SJCRH30 (cell line): ENCODE results near the gene CALR3. TPM values are rescaled to one million over a fixed set of nuclear protein-coding genes. Genes with fewer than 3 reads are reported as not detected.
A peak's percentile ranks its signal among the peaks of the same experiment; 100 is the strongest.
"Not testable (repeated sequence)": the region's sequence is repeated elsewhere in the genome, so short reads cannot be mapped to it uniquely, and the experiment has no call there.

Experiments
- DNase-seq, 2 experiments: peaks; one replicate each; pipeline ENCODE4 v3.0.0-alpha.2; 2015 to 2020
- H3K27ac ChIP-seq: fragments of 250-450 bp; sonication (Bioruptor Pico); 2 replicates; pipeline ENCODE4 v1.5.1; 2020; ENCODE audit warnings: mild to moderate bottlenecking, moderate library complexity
- H3K27me3 ChIP-seq: fragments of 250-450 bp; sonication (Bioruptor Pico); 2 replicates; pipeline ENCODE4 v1.5.1; 2020; ENCODE audit warnings: mild to moderate bottlenecking, moderate library complexity
- H3K36me3 ChIP-seq: fragments of 250-450 bp; sonication (Bioruptor Pico); 2 replicates; pipeline ENCODE4 v1.5.1; 2020; ENCODE audit warnings: mild to moderate bottlenecking, moderate library complexity
- H3K4me1 ChIP-seq: fragments of 250-450 bp; sonication (Bioruptor Pico); 2 replicates; pipeline ENCODE4 v1.5.1; 2020; ENCODE audit warnings: mild to moderate bottlenecking, moderate library complexity
- H3K4me3 ChIP-seq: fragments of 250-450 bp; sonication (Bioruptor Pico); 2 replicates; pipeline ENCODE4 v1.5.1; 2020; ENCODE audit warnings: mild to moderate bottlenecking, moderate library complexity
- H3K9me3 ChIP-seq: fragments of 250-450 bp; sonication (Bioruptor Pico); replicated peaks from 2 replicates; pipeline ENCODE4 v1.5.1; 2020; ENCODE audit warnings: mild to moderate bottlenecking, moderate library complexity
- total RNA-seq: library from RNA; depleted of rRNA; stranded (reverse); fragments of >200 nt; shearing (Covaris generic); gene quantifications from 2 replicates; pipeline ENCODE4 v1.2.3, GENCODE V29; 2014

Gene CALR3
- total RNA-seq, 1 experiment from 2014 or later: not detected

DNA sequence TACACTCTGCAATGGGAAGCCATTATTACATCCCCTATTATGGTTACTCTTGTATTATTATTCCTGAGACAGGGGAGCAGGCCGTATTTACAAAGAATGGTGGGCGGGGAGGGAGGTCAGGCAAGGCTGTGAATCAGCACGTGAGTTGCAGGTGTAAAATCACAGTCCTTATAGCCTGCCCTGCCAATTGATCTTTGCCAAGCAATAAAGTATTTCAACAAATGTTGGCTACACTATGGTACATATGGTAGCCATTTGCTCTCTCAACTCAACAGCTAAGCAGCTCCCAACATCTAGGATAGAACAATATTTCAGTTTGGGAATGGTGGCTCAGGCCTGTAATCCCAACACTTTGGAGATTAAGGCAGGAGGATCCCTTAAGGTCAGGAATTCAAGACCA, 36.3 kb downstream of the CALR3 start:
- no peak for DNase-seq
- no peaks in the 10 kb centered on the region for H3K27me3 ChIP-seq
- no peaks in the 10 kb centered on the region for H3K9me3 ChIP-seq
- peaks cover 34% of the 10 kb centered on the region for H3K4me1 ChIP-seq
- H3K4me3 ChIP-seq: no peak overlapping the region
- no peak overlapping the region for H3K27ac ChIP-seq
- 0 out of 2 replicates have a peak, but pooled peaks cover 2% of the 10 kb centered on the region for H3K36me3 ChIP-seq

DNA sequence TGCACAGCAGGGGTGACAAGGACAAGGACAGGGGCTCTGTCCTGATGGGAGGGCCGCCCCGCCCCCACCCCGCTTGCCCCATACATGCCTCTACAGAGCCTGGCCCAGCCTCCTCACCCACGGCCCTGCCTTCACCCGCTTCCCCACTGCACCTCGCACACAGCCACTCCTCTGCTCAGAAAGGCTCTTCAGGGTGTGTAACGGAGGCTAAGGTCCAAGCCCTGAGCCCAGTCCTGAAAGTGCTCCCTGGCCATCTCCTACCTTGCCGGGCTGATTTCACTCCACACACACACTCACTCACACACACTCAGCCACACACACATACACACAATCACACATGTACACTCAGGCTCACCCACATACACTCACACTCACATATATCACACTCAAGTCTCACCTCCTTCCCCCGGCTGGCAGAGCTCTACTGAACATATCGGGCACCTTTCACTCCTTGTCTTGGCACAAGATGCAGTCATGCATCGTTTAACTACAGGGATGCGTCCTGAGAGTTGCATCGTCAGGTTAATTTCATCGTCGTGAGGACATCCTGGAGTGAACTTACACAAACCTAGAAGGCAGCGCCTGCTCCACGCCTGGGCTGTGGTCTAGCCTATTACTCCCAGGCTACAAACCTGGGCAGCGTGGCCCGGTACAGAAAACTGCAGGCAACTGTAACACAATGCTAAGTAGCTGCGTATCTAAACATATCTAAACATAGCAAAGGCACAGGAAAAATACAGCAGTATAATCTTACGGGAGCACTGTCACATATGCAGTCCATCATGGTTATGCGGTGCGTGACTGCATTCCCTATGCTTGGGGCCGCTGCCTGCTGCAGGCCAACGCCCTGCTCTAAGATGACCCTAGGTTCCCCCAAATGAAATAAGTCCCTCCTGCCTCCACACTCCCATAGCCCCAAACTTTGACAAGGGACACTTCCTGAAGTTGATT, 37.3 kb downstream of the CALR3 start:
- no peak overlapping the region for H3K27ac ChIP-seq

DNA sequence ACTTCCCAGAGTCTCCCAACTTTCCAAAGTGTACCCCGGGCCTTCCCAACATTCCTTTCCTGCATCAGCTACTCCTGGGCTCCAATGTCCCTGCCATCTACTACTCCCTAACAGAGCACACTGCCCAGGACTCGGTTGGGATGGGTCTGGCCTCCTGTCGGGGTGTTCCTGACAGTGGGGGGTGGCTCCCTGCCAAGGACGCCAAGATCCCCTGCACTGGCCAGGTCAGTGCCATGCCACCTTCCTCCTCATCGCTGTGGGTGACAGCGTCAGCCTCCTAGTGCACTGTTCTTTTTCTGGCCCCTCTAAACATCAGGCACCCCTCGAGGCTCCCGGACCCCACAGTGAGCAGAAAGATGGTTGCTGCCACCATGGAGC, 38.0 kb downstream of the CALR3 start:
- H3K27me3 ChIP-seq: no peaks in the 10 kb centered on the region
- H3K27ac ChIP-seq: peak overlapping the region; percentile 51

More for the DNA sequence above, 37.3 kb downstream of the CALR3 start:
- H3K27me3 ChIP-seq: no peaks in the 10 kb centered on the region
- no peak for DNase-seq
- no peak overlapping the region for H3K4me3 ChIP-seq
- H3K36me3 ChIP-seq: 0 out of 2 replicates have a peak, but pooled peaks cover 2% of the 10 kb centered on the region
- H3K9me3 ChIP-seq: no peaks in the 10 kb centered on the region
- H3K4me1 ChIP-seq: peaks cover 24% of the 10 kb centered on the region

DNA sequence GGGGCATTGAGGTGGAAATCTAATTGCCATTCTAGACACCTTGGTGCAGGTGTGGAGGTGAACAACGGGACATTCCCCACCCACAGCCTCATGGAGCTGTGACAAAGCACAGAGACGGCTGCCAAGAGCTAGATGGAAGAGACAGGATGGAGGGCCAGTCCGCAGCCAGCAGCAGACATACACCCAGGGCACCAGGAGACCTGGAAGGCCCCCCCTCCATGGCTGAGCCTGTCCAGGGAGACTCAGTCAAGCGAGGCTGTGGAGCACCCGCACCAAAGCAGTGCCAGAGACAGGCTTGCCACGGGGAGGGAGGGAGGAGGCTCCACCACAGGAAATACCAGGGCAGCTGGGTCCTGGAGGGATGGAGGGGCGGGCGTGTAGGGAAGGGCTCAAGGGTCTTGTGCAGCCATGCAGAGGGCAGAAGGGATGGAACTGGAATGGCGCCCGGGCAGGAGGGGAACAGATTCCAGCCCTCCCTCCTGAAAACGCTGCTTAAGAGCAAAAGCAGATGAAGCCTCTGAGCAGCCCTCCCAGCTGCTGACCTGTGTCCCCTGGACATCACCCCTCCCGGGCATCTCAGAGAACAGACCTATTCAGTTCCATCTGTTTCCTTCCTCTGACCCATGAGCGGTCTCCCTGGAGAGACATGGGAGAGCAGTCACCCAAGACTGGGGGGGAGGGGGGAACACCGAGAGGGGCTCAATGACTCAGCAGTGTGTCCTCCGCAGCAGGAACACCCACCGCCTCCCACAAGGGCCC, 38.6 kb downstream of the CALR3 start:
- peak overlapping the region; percentile 35 for H3K4me3 ChIP-seq
- peak; percentile 81 to 87 for DNase-seq
- peaks cover 16% of the 10 kb centered on the region; the same call in 1 of the 2 replicates for H3K4me1 ChIP-seq
- H3K9me3 ChIP-seq: no peaks in the 10 kb centered on the region
- H3K36me3 ChIP-seq: 0 out of 2 replicates have a peak, but pooled peaks cover 2% of the 10 kb centered on the region
- no peaks in the 10 kb centered on the region for H3K27me3 ChIP-seq
- H3K27ac ChIP-seq: peak overlapping the region; percentile 51

More for the DNA sequence above, 38.0 kb downstream of the CALR3 start:
- DNase-seq: no peak
- H3K36me3 ChIP-seq: 0 out of 2 replicates have a peak, but pooled peaks cover 2% of the 10 kb centered on the region
- H3K9me3 ChIP-seq: no peaks in the 10 kb centered on the region
- H3K4me1 ChIP-seq: peaks cover 16% of the 10 kb centered on the region; the same call in 1 of the 2 replicates
- peak overlapping the region; percentile 35 for H3K4me3 ChIP-seq

DNA sequence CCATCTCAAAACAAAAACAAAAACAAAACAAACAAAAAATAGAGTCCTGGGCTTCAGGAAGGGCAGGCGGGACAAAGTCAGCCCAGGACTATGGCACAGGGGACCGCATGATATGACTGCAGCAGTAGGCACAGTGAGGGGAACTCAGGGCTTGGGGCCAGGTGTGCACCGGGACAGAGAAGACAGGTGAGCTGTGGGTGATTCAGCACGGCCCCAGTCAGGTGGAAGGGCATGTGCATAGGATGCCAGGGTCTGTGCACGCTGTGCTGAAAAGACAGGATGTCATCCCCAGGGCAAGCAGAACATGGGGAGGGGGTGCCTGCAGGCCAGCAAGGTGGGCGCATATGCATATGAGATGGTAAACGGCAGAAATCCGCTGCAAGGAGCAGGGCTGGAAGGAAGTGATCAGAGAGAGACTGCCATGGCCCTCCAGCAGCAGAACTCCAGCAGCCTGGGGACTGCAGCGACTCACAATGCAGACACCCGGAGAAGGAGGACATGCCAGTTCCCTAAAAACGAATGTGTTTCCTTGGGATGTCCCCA, 39.2 kb downstream of the CALR3 start:
- Histone ChIP-seq H3K9me3 (no peaks in the 10 kb centered on the region), H3K4me3 (peak overlapping the region; percentile 35), H3K27ac (peak overlapping the region; percentile 51), H3K27me3 (no peaks in the 10 kb centered on the region), H3K4me1 (peaks cover 16% of the 10 kb centered on the region; the same call in 1 of the 2 replicates), H3K36me3 (0 out of 2 replicates have a peak, but pooled peaks cover 2% of the 10 kb centered on the region)
- no peak for DNase-seq

DNA sequence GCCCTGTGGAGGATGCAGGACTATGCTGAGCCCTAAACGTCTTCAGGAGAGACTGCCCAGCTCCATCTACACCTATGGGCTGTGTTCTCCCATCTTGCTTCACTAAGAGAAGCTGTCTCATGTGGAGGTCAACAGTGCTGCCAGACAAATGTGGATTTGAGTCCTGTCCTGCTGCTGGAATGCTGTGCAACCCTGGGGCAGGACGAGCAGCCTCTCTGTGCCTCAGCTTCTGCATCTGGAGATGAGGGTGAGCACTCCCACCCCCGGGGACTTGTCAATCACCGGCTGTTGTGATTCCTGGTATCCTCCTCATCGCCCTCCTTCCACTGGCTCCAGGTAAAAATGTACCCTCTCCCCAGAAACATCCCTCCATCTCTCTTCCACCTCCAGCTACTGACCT, 40.5 kb downstream of the CALR3 start:
- Histone ChIP-seq H3K4me1 (peaks cover 16% of the 10 kb centered on the region; the same call in 1 of the 2 replicates), H3K4me3 (no peak overlapping the region), H3K27ac (no peak overlapping the region), H3K9me3 (no peaks in the 10 kb centered on the region), H3K36me3 (0 out of 2 replicates have a peak, but pooled peaks cover 2% of the 10 kb centered on the region), H3K27me3 (no peaks in the 10 kb centered on the region)
- no peak for DNase-seq

DNA sequence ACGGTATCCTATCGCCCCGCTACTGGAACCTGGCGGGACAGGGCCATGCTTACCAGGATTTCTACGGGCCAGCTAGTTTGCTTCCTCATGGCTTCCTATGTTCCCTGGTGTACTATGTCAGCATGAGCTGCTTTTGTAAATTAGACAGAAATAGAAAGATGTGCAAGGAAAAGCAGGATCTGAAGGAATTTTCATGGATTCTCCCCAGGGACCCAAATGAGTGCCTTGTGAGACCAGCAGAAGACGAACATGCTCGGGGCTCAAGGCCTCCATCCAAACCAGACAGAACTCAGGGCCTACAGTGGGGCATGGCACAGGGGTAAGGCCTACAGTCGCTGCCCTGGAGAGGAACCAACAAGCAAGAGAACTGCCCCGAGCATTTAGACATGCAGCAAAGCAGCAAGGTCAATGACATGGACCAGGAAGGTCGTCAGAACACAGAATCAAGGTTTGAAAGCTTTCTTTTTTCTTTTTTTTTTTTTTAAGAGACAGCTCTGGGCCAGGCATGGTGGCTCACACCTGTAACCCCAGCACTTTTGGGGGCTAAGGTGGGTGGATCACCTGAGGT, 41.5 kb downstream of the CALR3 start:
- H3K27me3 ChIP-seq: no peaks in the 10 kb centered on the region
- no peak overlapping the region for H3K4me3 ChIP-seq
- no peaks in the 10 kb centered on the region for H3K9me3 ChIP-seq
- no peak for DNase-seq
- H3K27ac ChIP-seq: no peak overlapping the region
- H3K36me3 ChIP-seq: 0 out of 2 replicates have a peak, but pooled peaks cover 2% of the 10 kb centered on the region
- peaks cover 16% of the 10 kb centered on the region; the same call in 1 of the 2 replicates for H3K4me1 ChIP-seq

DNA sequence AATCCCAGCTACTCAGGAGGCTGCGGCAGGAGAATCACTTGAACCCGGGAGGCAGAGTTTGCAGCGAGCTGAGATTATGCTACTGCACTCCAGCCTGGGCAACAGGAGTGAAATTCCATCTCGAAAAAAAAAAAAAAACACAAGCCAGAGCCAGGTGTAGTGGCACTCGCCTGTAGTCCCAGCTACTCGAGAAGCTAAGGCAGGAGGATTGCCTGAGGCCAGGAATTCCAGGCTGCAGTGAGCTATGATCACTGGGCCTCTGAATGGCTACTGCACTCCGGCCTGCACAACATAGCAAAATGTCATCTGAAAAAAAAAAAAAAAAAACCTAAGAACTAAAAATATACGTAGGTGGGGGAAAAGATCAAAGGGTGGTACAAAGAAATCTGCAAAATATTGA, 43.6 kb downstream of the CALR3 start:
- H3K27ac ChIP-seq: no peak overlapping the region

DNA sequence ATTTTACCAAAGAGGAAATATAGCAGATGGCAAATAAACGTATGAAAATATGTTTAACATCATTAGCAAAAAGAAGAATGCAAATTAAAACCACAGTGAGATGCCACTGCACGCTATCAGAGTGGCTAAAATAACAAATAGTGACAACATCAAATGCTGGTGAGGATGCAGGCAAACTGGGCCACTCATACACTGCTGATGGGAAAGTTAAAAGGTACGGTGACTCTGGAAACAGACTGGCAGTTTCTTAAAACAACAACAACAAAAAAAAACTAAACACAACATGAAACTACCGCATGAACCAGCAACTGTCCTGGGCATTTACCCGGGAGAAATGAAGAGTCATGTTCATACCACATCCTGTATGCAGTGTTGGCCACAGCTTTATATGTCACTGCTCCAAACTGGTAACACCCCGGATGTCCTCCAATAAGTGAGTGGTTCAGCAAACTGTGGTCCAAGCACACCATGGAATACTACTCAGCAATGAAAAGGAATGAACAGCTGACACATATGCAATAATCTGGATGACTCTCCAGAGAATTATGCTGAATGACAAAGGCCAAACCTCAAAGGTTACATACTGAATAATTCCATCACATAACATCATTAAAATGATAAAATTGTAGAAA, 46.5 kb downstream of the CALR3 start:
- Histone ChIP-seq H3K4me3 (no peak overlapping the region), H3K27me3 (no peaks in the 10 kb centered on the region), H3K27ac (no peak overlapping the region), H3K36me3 (no peaks in the 10 kb centered on the region), H3K9me3 (no peaks in the 10 kb centered on the region), H3K4me1 (no peaks in the 10 kb centered on the region)
- no peak for DNase-seq

More for the DNA sequence above, 43.6 kb downstream of the CALR3 start:
- Histone ChIP-seq H3K27me3 (no peaks in the 10 kb centered on the region), H3K36me3 (0 out of 2 replicates have a peak, but pooled peaks cover 2% of the 10 kb centered on the region), H3K9me3 (no peaks in the 10 kb centered on the region), H3K4me1 (peaks cover 10% of the 10 kb centered on the region; the same call in 1 of the 2 replicates), H3K4me3 (no peak overlapping the region)
- peak in 1 of 2 experiments; percentile 38 for DNase-seq

DNA sequence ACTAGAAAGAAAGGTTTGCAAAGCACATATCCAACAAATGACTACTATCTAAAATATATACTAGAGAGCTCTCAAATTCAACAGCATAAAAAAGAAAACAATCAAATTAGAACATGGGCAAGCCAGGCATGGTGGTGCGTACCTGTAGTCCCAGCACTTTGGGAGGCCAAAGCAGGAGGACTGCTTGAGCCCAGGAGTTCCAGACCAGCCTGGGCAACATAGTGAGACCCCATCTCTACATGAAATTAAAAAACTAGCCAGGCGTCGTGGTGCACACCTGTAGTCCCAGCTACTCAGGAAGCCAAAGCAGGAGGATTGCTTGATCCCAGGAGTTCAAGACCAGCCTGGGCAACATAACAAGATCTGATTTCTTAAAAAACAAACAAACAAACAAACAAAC, 47.1 kb downstream of the CALR3 start:
- not testable (repeated sequence) for DNase-seq, H3K27me3 ChIP-seq, H3K36me3 ChIP-seq, H3K4me1 ChIP-seq, H3K9me3 ChIP-seq, H3K27ac ChIP-seq, H3K4me3 ChIP-seq

DNA sequence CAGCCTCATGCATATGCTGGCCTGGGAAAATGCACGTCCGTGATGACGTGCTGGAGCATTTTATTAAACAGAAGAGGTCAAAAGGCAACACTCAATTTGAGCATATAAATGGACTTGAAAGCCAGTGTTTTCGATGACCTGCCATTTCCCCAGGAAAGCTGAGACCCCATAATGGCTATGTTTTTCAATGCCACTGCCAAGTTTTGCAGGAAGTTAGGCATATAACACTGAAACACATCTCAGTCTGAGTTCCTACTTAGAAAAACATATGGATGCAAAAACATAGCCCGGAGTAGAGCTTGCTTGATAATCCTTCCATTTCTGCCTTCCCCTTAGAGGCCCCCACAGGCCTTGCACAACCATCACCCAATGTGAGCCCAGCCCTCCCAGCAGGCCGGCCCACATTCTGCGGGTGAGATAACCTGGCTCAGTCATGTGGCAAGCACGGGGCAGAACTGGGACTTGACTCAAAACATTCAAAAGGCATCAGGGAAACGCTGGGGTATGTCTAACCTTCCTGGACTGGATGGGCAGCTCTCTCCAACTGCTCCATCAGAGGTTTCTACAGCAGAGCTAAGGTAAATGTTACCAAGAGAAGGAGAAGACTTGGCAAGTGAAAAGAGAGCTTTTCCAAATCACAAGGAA, 49.1 kb downstream of the CALR3 start:
- Histone ChIP-seq H3K27ac (no peak overlapping the region), H3K4me3 (no peak overlapping the region), H3K9me3 (no peaks in the 10 kb centered on the region), H3K27me3 (no peaks in the 10 kb centered on the region), H3K36me3 (no peaks in the 10 kb centered on the region), H3K4me1 (no peaks in the 10 kb centered on the region)
- no peak for DNase-seq

DNA sequence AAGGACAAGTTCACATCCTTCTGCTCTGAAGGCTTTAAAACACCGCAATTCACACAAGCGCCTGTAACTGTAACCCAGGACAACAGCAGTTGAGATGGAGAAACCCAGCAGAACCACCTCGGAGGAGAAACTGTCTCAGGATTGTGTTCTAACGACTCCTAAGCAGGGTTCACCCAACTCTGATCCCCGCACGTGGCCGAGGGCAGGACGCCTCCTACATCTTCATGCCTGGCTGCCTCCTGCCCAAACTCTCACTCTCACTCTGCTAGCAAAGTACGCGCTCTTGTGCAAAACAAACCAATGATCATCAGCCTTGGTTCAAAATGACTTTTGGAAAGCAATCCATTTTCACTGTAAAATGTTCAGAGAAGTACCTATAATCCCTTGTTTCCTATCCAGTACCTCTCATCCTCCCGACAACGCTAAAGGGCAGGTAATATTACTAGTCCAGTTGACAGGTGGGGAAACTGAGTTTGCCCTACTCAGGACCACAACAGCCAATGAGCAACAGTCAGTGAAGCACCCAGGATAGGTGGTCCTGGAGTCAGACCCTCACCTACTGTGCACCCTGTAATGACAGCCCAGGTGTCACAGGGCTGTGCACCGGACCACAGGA, 49.8 kb downstream of the CALR3 start:
- no peak for DNase-seq
- Histone ChIP-seq H3K9me3 (no peaks in the 10 kb centered on the region), H3K27ac (no peak overlapping the region), H3K4me3 (no peak overlapping the region), H3K27me3 (no peaks in the 10 kb centered on the region), H3K36me3 (no peaks in the 10 kb centered on the region; the same call in 1 of the 2 replicates), H3K4me1 (no peaks in the 10 kb centered on the region)
